Endothelial cell of umbilical vein (primary cell): ENCODE results near the gene AMER2. TPM values are rescaled to one million over a fixed set of nuclear protein-coding genes. Genes with fewer than 3 reads are reported as not detected.

Source experiments
- BruUV-seq: library from RNA; stranded (reverse); fragments of 400-500 nt; replicated peaks from 2 replicates; lab custom pipeline; 2021; lab: Mats Ljungman, UMichigan
- CTCF ChIA-PET: fragments of 300-600, 350-600 bp; sonication (Branson Sonifier 250); formaldehyde crosslinking; loops from one replicate; lab custom pipeline; 2021; ENCODE audit warnings: antibody characterized with exemption, inconsistent platforms; lab: Charles Lee
- POLR2A ChIA-PET: fragments of 300-600, 350-600 bp; sonication (Branson Sonifier 250); formaldehyde crosslinking; loops from one replicate; lab custom pipeline; 2021; ENCODE audit warnings: antibody characterized with exemption, inconsistent platforms; lab: Charles Lee
- DNase-seq: peaks from one replicate; pipeline ENCODE4 v3.0.0-alpha.2; 2011; ENCODE audit warnings: low read depth, low spot score
- FAIRE-seq: peaks from 2 replicates; lab custom pipeline; 2011; peaks lifted over from hg19 to GRCh38; lab: Jason Lieb, UNC
- H2AFZ ChIP-seq: 2 replicates; pipeline ENCODE4 v1.6.0; 2012; ENCODE audit warnings: low read depth, low read length, control low read depth, inconsistent platforms
- H3K27ac ChIP-seq: 2 replicates; pipeline ENCODE4 v1.5.1; 2011; ENCODE audit warnings: low read depth, mild to moderate bottlenecking, control low read depth, low read length, moderate library complexity; ENCODE audit not compliant: insufficient read depth
- H3K27me3 ChIP-seq, 2 experiments: 2 replicates each; pipeline versions ENCODE4 v1.6.0 to v1.6.1; 2011; ENCODE audit warnings: low read length in 2 of 2, mixed read lengths in 1 of 2; ENCODE audit not compliant: control insufficient read depth in 2 of 2, insufficient read depth in 2 of 2
- H3K36me3 ChIP-seq, 2 experiments: 2 replicates in 1 of 2; 3 replicates in 1 of 2; pipeline ENCODE4 v1.5.1; 2011; ENCODE audit warnings: low read length in 2 of 2, mild to moderate bottlenecking in 1 of 2, moderate library complexity in 1 of 2; ENCODE audit not compliant: control insufficient read depth in 2 of 2, insufficient read depth in 2 of 2; ENCODE audit errors: extremely low read depth in 1 of 2
- H3K4me1 ChIP-seq: 3 replicates; pipeline ENCODE4 v1.5.1; 2011; ENCODE audit warnings: mild to moderate bottlenecking, low read length; ENCODE audit not compliant: control insufficient read depth, insufficient read depth; ENCODE audit errors: extremely low read depth
- H3K4me2 ChIP-seq: 2 replicates; pipeline ENCODE4 v1.6.1; 2011; ENCODE audit warnings: low read length, control low read depth, mixed read lengths; ENCODE audit not compliant: insufficient read depth
- H3K4me3 ChIP-seq, 3 experiments: fragments of 200-600 bp in 1 of 3; sonication (generic), shearing (Covaris generic) in 1 of 3; replicated peaks in 1 of 3; 2 replicates each; pipeline ENCODE4 v1.5.1; 2011 to 2016; ENCODE audit warnings: control low read depth in 3 of 3, low read length in 3 of 3, mild to moderate bottlenecking in 2 of 3, inconsistent platforms in 1 of 3, low read depth in 1 of 3, moderate library complexity in 1 of 3; ENCODE audit not compliant: insufficient read depth in 1 of 3
- H3K79me2 ChIP-seq: 2 replicates; pipeline ENCODE4 v1.6.0; 2012; ENCODE audit warnings: low read length, inconsistent platforms; ENCODE audit not compliant: control insufficient read depth, insufficient read depth
- H3K9ac ChIP-seq: replicated peaks from 2 replicates; pipeline ENCODE3; 2011; ENCODE audit warnings: low read length, control low read depth; ENCODE audit not compliant: insufficient read depth; ENCODE audit errors: extremely low read depth
- H3K9me1 ChIP-seq: replicated peaks from 3 replicates; pipeline ENCODE4 v1.6.0; 2011; ENCODE audit warnings: mild to moderate bottlenecking, low read length; ENCODE audit not compliant: control insufficient read depth, insufficient read depth; ENCODE audit errors: extremely low read depth
- H3K9me3 ChIP-seq: replicated peaks from 2 replicates; pipeline ENCODE4 v1.5.1; 2012; ENCODE audit warnings: low read length, inconsistent platforms; ENCODE audit not compliant: control insufficient read depth, insufficient read depth
- H4K20me1 ChIP-seq: replicated peaks from 2 replicates; pipeline ENCODE3; 2011; ENCODE audit warnings: mild to moderate bottlenecking, low read length; ENCODE audit not compliant: control insufficient read depth, insufficient read depth; ENCODE audit errors: extremely low read depth
- CTCF ChIP-seq, 2 donors: IDR thresholded peaks; 1 replicate in 1 of 2; 2 replicates in 1 of 2; pipeline ENCODE4 v1.5.1; 2011; ENCODE audit warnings: low read length in 2 of 2, mild to moderate bottlenecking in 2 of 2, moderate library complexity in 2 of 2, control low read depth in 1 of 2, inconsistent platforms in 1 of 2, low read depth in 1 of 2; ENCODE audit not compliant: insufficient read depth in 1 of 2; ENCODE audit errors: extremely low read depth in 1 of 2
- EZH2 ChIP-seq: IDR thresholded peaks from 2 replicates; pipeline ENCODE4 v1.6.1; 2012; ENCODE audit warnings: borderline replicate concordance, low read depth, mild to moderate bottlenecking, moderate library complexity, low read length, inconsistent platforms; ENCODE audit not compliant: severe bottlenecking
- FOS ChIP-seq: IDR thresholded peaks from 2 replicates; pipeline ENCODE4 v1.6.1; 2011; ENCODE audit warnings: mild to moderate bottlenecking, low read length, moderate library complexity, borderline replicate concordance; ENCODE audit not compliant: insufficient read depth
- GATA2 ChIP-seq: IDR thresholded peaks from 2 replicates; pipeline ENCODE4 v1.7.0; 2011; ENCODE audit warnings: low read depth, mild to moderate bottlenecking, moderate library complexity, mixed read lengths, low read length; ENCODE audit not compliant: insufficient read length, insufficient read depth
- JUN ChIP-seq: IDR thresholded peaks from 2 replicates; pipeline ENCODE4 v1.6.1; 2011; ENCODE audit warnings: borderline replicate concordance, low read depth; ENCODE audit not compliant: insufficient read length, insufficient read depth
- MAX ChIP-seq: IDR thresholded peaks from 2 replicates; pipeline ENCODE4 v1.6.1; 2011; ENCODE audit not compliant: insufficient read depth, insufficient read length
- MYC ChIP-seq: IDR thresholded peaks from one replicate; pipeline ENCODE4 v1.6.1; 2011; ENCODE audit warnings: mild to moderate bottlenecking, low read depth, low read length
- POLR2A ChIP-seq: IDR thresholded peaks from 2 replicates; pipeline ENCODE4 v1.6.1; 2012; ENCODE audit warnings: low read depth, mild to moderate bottlenecking, control low read depth, low read length
- POLR2AphosphoS5 ChIP-seq: IDR thresholded peaks from 2 replicates; pipeline ENCODE4 v1.6.1; 2012; ENCODE audit warnings: low read depth, mild to moderate bottlenecking, control low read depth, low read length, moderate library complexity; ENCODE audit not compliant: insufficient read depth
- dilution Hi-C: fragments of 300-500 bp; cut with MboI; formaldehyde crosslinking; loops from one replicate; pipeline ENCODE4 v1.15.0; 2019; ENCODE audit warnings: low sequenced_read_pairs; ENCODE audit not compliant: extremely low pct_ligation_motif_present
- intact Hi-C: fragments of 100-400 bp; cut with micrococcal nuclease; formaldehyde crosslinking; loops from one replicate; pipeline ENCODE4 v1.10.0; 2022
- polyA plus RNA-seq, 4 experiments: library from polyadenylated mRNA; depleted of rRNA in 3 of 4; stranded (reverse) in 3 of 4; unstranded in 1 of 4; fragments of >200 nt; gene quantifications; 2 replicates each; pipeline versions ENCODE4 v1.2.1 to v1.2.3, GENCODE V29; 2011 to 2012; ENCODE audit warnings: missing spikeins in 1 of 4
- total RNA-seq: library from RNA; stranded (reverse); gene quantifications from 2 replicates; pipeline ENCODE4 v1.2.3, GENCODE V29; 2021

Gene AMER2
- total and polyA plus RNA-seq, 2 donors (not counting 3 experiments of a cell fraction or from before 2014, with no cell fraction given), result not detected

- H3K4me3 ChIP-seq, result no peak overlapping the region
- H3K79me2 ChIP-seq, result no peaks in the 10 kb centered on the region
- dilution Hi-C loops (no loop called here), intact Hi-C loops (no loop called here)
- no peak overlapping the region for H3K4me2 ChIP-seq
- ChIA-PET CTCF (no interaction called here), POLR2A (no interaction called here)
- no peak overlapping the region for H3K9ac ChIP-seq
- peaks cover 7 to 8% of the 10 kb centered on the region in 2 experiments for H3K27me3 ChIP-seq
- H3K9me1 ChIP-seq, result no peaks in the 10 kb centered on the region
- FAIRE-seq, result no peak
- no peaks in the 10 kb centered on the region for H3K9me3 ChIP-seq
- no peaks in the 10 kb centered on the region for H3K4me1 ChIP-seq
- H3K27ac ChIP-seq, result no peak overlapping the region
- no peak for TF ChIP-seq JUN
- no peak for TF ChIP-seq MAX
- no peak for TF ChIP-seq CTCF (IDR thresholded peaks at IDR 0.05; ENCODE audit: extremely low read depth in 1 of 2, insufficient read depth in 1 of 2, low read depth in 1 of 2, low read length in 2 of 2)
- TF ChIP-seq EZH2, result no peak
- no peak for TF ChIP-seq POLR2AphosphoS5
- no peak for TF ChIP-seq FOS
- TF ChIP-seq MYC, result no peak
- no peak for TF ChIP-seq POLR2A
- no peak for TF ChIP-seq GATA2
- BruUV-seq, result no TSS peak
- H4K20me1 ChIP-seq, result no peaks in the 10 kb centered on the region
- no peaks in the 10 kb centered on the region for H3K36me3 ChIP-seq
- H2AFZ ChIP-seq, result no peak overlapping the region
- DNase-seq, result no peak
These were observed 56.0 kb downstream of the AMER2 start for GRCh38 chr13:25116044-25116443.
